RKO (cell line): ENCODE measurements around the gene WASF3.
"Not testable (repeated sequence)": the region's sequence is repeated elsewhere in the genome, so short reads cannot be mapped to it uniquely, and the experiment has no call there.

ENCODE experiments used
- DNase-seq: peaks from one replicate; pipeline ENCODE4 v3.0.0-alpha.2; 2016; ENCODE audit warnings: low spot score

The WASF3 gene

DNA sequence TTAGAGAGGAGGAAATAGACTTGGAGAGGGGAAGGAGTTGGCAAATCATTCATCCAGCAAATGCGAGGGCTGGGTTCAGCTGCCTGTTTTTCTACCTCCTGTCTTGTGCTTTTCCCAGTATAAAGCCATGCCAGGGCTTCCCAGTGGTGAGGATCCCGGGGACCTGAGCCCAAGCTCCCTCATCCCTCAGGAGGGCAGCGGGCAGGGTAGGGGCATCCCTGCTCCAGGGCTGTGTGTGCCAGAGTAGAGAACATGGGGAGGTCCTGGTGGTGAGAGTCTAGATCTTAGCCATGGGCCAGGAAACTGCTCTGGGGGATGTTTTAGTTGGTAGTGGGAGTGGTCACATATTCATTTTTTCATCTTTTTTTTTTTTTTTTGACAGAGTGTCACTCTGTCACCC is 159.5 kb downstream of the WASF3 start:
- DNase-seq, result no peak

DNA sequence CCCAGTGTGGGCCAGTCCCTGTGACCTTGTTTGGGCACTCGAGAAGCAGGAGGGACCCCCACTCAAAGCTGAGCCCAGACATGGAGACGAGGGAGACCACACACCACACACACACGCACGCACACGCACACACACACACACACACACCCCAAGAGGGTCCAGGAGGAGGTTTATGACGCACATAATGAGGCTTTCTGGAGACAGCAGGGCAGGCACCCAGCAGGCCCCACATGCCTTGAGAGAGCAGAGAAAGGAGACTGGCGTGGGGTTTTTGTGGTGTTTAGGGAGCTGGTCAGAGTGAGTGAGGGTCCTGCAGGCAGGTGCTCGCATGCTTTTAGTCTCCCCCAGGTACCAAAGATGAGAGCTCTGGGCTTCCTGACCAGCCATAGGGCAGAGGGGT is 160.7 kb downstream of the WASF3 start:
- DNase-seq, result no peak

DNA sequence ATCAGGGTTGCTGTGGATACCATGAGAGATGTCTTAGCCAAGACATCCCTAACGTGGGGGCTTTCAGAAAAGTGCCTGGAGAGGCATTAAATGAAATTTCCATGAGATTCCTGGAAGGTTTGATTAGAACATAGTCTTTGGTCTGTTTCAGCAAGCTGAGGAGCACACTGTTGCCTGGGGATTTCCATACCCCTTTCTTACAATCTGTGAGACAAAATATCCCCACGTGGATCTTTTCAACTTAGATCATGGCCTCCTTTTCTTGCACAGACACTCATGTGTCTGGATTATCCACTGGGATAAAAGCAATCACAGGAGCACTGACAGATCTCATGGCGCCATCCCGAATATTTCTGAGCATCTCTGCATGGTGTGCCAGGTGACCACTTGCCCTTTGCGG is 161.4 kb downstream of the WASF3 start:
- no peak for DNase-seq

DNA sequence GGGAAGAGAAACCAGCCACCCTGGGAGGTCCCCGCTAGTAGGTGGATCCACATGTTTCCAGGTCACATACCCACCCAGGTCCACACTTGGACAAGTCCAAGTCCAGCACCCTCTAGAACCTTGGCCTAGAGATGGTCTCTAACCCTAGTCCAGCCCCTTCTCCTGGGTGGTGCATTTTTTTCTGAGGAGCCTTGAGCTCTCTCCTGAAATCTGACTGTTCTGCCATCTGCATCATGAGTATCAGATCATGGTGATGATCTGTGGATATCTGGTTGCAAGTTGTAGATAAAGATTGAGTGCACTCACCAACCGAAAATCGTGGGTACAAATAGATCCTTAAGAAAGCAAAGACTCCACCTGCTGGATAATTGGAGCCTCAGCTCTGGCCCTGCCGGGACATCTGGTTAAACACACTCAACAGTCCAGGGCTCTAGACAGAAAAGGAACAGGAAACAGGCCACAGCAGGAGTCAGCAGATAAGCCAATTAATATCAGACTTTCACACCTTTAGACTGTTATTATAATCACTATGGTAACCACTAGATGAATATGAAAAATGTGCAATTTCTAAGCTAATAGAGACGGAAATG is 162.0 kb downstream of the WASF3 start:
- DNase-seq, result peak; percentile 7

DNA sequence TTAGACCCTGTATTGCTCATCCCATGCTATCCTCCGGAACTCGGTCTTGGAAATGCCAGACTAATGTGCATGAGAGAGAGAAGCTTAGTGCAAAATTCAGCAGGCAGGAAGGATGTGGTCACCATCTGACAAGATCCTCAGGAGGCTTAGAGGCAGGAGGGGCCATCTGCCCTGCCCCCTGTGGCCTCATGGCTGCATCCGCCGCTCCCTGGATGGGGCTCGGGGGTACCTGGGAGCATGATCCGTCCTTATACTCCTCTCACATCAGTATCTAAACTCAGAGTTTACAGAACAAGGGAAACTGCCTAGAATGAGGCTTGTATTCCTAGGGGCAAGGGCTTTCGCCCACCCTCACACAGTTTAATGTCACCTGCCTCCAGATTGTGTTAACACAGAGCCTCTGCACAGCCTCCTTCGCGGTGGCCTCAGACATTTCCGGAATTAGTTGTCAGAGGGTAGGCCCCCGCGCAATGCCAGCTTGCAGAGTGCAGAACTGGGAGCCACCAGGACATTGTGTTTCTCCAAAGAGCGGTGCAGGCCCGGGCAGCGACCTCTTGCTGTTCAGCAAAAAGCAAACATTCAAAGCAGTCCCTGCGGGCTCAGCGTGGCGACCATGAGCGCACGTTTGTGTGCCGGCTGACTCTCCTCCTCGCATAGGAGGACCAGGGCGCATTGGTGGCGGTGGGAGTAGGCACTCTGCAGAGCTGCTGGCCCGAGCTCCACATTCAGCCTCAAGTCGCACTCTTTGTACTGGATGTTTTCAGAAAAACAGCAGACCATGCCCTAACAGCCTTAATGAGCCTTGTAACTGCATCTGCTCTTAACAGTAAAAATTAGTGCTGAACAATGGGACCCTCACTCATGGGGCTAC is 164.0 kb downstream of the WASF3 start:
- no peak for DNase-seq

DNA sequence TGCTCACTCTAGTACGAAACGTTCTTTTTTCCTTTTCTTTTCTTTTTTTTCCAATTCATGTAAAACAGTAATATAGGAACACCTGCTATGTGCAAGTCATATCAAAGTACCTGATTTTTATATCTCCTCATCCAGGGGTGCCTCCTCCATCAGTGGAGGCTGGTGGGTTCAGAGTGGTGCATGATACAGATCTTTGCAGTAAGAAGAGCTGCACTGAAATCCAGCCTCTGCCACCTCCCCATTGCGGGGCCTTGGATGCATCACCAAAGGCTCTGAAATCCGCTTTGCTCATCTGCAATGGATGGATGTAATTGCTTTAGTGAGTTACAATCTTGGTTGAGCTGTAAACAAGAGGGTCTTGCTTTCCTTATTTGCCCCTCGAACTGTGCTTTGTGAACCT is 164.8 kb downstream of the WASF3 start:
- no peak for DNase-seq

DNA sequence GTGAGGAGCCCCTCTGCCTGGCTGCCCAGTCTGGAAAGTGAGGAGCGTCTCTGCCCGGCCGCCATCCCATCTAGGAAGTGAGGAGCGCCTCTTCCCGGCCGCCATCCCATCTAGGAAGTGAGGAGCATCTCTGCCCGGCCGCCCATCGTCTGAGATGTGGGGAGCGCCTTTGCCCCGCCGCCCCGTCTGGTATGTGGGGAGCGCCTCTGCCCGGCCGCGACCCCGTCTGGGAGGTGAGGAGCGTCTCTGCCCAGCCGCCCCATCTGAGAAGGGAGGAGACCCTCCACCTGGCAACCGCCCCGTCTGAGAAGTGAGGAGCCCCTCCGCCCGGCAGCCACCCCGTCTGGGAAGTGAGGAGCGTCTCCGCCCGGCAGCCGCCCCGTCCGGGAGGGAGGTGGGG is 166.1 kb downstream of the WASF3 start:
- not testable (repeated sequence) for DNase-seq

DNA sequence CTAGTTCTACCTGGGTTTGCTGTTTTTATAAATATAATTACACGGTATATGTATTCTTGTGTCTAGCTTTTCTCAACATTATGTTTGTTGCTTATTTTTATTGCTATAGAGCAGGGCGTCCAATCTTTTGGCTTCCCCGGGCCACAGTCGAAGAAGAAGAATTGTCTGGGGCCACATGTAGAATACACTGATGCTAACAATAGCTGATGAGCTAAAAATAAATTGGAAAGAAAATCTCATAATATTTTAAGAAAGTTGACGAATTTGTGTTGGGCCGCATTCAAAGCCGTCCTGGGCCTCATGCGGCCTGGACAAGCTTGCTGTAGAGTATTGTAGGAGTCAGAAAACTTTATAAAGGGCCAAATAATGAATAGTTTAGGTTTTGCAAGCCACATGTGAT is 169.2 kb downstream of the WASF3 start:
- DNase-seq, result no peak

DNA sequence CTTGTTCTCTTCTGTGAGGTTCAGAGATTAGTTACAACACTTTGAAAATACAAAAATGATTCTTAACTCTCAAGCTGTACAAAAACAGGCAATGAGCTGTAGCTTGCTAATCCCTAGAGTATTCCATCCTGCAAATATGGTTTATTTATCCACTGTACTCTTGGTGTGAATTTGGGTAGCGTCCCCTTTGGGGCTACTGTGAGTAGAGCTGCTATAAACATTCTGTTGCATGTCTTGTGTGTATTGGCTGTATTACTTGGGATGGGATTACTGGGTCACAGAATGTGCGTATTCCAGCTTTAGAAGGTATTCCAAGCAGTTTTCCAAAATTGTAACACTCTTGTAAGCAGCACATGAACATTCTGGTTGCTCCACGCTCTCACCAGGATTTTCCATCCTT is 169.6 kb downstream of the WASF3 start:
- DNase-seq, result no peak

DNA sequence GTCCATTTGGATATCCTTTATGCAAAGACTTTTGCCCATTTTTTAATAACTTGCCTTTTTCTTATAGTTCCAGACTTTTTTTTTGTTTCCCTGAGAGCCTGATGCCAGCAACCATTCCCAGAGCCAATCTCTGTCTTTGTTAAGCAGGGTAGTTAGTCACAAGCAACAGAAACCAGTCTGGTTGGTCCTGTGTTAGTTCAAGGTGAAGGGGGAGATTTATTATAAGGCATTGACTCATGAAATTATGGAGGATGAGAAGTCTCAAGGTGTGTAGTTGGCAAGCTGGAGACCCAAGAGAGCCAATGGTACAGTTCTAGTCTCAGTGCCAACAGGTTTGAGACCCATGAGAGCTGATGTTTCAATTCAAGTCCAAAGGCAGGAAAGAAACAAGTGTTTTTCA is 170.2 kb downstream of the WASF3 start:
- no peak for DNase-seq

DNA sequence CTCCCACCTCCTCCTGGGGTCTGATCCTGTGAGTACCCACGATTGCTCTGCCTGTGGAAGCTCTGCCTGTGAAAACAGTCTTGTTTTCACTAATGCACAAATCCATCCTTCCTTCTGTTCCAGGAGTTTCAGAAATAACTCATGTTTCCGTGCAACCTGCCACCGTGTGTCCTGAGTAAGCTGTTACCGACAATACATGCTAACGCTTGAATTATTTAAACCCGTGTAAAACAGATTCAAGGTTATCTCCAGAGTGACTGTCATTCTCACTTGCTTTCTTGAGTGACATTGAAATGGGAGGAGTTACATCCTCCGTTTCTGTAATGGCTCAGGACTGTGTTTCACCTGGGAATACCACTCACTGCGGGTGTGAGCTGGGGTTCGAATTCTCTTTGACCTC is 178.2 kb downstream of the WASF3 start:
- DNase-seq, result no peak
